ENCODE data around the gene GGT7.
"Not testable (repeated sequence)": the region's sequence is repeated elsewhere in the genome, so short reads cannot be mapped to it uniquely, and the experiment has no call there.

DNA sequence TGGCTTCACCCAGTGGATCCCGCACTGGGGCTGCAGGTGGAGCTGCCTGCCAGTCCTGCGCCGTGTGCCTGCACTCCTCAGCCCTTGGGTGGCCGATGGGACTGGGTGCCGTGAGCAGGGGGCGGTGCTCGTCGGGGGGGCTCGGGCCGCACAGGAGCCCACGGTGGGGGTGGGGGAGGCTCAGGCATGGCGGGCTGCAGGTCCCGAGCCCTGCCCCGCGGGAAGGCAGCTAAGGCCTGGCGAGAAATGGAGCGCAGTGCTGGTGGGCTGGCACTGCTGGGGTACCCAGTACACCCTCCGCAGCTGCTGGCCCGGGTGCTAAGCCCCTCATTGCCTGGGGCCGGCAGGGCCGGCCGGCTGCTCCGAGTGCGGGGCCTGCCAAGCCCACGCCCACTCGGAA is 26.1 kb upstream of the GGT7 start:
- TF ChIP-seq, protein P1, sequence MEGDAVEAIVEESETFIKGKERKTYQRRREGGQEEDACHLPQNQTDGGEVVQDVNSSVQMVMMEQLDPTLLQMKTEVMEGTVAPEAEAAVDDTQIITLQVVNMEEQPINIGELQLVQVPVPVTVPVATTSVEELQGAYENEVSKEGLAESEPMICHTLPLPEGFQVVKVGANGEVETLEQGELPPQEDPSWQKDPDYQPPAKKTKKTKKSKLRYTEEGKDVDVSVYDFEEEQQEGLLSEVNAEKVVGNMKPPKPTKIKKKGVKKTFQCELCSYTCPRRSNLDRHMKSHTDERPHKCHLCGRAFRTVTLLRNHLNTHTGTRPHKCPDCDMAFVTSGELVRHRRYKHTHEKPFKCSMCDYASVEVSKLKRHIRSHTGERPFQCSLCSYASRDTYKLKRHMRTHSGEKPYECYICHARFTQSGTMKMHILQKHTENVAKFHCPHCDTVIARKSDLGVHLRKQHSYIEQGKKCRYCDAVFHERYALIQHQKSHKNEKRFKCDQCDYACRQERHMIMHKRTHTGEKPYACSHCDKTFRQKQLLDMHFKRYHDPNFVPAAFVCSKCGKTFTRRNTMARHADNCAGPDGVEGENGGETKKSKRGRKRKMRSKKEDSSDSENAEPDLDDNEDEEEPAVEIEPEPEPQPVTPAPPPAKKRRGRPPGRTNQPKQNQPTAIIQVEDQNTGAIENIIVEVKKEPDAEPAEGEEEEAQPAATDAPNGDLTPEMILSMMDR (IDR thresholded peaks at IDR 0.05; ENCODE audit: low read depth, low read length, missing input control): not testable (repeated sequence)
- not testable (repeated sequence) for TF ChIP-seq YY1, ATF3, HNF4G, JUND, MAX, SP1, FOXA1 (IDR thresholded peaks at IDR 0.05)

All from liver (tissue), 3 donors.